ENCODE data around the gene NR2F1-AS1.

The NR2F1-AS1 gene

DNA sequence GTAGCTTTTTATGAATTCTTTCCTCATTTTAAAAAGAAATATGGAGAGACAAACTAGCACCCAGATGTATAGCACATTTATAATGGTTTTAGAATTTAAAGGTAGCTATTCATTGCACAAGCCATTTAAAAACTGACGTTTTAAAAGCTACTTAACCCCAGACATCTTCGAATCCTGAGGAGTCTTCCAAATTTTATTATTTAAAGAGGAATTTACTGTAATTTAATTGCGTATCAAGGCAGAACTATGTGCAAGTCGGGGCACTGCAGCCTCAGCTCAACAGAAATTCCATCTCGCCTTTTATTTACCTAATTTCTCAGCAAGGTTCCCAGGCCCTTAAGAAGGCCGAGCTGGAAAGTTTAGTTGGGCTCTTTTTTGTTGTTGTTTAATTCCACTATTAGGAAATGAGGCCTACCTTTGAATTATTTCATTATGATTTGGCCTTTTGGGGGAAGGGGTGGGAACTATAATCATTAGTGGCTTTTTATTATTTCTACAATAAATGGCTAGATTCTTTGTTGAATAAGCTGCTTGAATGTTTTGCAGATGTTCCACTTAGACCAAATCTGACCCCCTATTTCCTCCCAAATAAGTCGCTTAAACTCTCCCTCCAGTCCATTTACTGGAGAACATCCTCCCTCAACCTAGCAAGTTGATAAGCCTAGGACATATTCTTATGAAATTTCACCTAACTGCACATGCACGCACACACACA lies 22.2 kb upstream of the NR2F1-AS1 start:
- no peak for DNase-seq (ENCODE audit: low read depth)

- no peak for DNase-seq (ENCODE audit: low read depth)
Observed at GRCh38 chr5:93602241-93603077, 21.4 kb upstream of the NR2F1-AS1 start.

DNA sequence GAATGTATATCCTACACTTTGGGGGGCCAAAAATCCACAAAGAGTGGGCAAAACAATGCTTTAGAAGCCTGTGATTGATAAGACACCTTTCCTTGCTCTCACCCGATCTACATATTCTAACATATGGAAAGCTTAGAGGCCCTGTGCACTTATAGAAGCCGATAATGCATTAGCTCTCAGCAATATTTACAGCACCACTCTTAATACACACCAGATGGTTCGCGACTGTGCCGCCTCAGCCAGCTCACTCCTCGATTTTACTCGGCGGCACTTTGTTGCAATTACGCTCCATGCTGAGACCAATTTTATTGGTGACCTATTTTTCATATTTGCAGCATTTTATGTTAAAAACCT lies 20.8 kb upstream of the NR2F1-AS1 start:
- no peak for DNase-seq (ENCODE audit: low read depth)

DNA sequence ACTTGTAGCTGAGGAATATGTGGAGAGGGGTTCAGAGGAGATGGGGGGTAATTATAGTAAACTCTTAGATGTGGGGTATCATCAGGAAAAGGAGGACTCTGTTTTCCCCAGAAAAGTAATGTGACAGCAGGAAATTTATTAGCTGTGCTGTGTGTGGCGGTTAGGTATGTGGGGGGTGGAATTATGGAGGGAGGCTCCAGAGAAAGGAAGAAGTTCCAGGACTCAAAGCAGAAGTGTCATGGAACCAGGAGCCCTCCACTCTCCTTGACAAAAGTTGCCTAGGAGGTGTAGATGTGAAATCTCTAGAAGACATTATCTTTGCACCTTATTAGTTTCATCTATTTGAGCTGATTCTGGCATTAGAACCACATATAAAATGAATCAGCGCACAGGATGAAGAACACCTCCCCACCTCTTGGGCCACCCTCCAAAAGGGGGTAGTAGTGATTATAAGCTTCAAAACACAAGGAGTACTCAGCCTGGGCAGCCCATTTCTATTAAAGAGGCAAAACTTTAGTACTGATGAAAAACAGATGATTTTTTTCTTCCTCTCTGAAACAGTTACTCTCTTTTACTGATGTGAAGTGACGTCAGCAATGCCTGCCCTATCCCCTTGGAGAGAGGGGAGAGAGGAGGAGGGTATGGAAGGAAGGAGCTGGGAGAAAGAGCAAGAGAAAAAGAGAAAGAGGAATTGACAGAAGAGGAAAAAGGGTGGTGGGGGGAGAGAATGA lies 20.2 kb upstream of the NR2F1-AS1 start:
- no peak for DNase-seq (ENCODE audit: low read depth)

DNA sequence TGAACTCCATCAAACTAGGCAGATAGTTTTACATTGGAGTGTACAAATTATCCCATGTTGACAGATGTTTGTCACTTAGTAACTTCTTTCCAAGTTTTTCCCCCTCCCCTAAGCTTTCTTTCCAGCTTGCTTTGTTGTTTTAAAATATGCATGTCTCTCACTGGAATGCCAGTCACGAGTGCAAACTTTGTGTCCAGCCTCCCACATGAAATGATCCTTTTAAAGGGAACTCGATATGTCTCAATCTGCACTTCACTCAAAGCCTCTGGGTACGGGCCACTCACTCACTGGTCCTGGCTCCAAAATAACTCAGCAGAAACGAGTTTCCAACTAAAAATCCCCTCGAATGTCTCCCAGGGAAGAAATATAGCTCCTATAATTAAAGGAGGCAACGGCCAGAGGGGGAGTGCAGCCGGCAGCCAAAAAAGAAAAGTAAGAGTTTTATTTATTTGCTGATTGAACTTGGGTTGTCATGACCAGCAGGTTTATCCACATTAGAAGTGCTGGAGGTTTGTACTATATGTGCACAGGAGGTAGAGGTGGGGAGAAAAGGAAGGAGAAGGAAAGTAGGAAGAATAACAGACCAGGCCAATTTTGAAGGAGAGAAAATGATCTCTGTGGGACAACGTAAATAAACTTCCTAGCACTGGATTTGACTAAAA lies 19.5 kb upstream of the NR2F1-AS1 start:
- no peak for DNase-seq (ENCODE audit: low read depth)

DNA sequence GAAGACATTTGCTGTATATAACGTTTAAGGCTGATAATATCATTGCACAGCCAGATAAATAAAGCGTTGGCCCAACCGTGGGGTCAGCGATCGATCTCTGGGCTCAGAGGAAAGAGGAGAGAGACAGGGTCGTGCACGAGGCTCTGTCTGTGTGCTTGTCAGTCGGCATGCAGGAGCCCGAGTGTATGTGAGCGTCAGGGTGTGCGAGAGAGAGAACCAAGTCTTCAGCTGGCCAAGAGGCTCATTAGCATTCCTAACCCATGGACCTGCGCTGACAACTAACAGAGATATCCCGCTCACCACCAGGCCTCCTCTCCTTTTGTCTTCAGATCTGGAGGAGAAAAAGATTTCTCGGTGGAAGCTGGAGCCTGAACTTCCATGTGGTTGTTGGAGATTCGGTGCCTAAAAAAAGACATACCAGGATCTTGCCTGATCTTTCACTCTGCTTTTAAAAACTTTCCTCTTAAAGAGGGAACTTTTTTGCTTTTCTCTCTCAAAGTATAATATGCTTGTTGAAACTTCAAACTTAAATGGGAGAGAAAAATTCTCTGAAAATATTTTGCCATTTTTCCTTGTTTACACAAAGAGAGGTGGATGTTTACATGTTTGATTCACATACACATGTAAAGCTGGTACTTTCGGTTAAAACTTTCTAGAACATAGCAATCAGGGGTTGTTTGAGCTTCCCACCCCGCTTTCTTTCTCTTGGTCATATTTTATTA lies 18.5 kb upstream of the NR2F1-AS1 start:
- no peak for DNase-seq (ENCODE audit: low read depth)

GRCh38 chr5:93599001-93599379 lies 18.0 kb upstream of the NR2F1-AS1 start:
- DNase-seq (ENCODE audit: low read depth) = no peak

DNA sequence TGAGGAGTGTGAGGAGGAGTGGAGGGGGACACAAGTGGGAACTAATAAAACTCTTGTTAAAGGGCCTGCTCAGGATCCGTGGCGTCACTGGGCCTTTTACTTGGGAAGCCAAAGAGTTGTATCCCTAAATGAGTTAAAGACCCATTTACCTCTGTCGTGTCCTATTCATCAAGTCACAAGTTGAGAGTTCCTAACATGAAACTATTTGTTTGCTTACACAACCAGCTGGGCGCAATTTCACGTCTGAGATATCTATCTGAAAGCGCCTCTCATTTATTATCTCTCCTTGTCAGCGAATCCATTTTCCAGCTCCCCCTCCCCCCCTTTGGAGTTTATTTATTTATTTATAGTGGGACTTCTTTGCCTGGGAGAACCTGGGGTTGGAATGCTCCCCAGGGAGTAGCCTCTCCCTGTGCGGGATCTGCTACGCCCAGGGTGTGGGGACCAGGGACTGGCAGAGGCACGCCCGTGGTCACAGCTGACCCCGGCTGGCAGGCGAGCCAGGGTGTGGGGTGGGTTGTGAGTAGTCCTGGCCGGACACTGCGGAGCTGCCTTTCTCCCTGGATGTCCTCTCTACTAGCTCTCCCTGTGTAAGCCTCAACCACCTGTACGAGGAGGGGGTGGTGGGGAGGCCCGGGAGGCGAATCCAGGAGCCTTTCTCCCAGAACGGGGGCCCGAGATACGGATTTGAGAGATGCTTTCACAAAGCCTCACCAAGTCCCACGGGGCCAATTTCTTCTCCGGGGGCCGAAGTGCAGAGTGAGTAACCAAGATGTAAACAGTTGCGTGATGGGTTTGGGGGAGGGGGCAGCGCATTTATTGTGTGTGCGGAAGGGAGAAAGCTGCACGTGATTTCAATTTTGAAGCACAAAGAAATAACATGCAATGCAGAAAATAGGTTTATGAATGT lies 17.3 kb upstream of the NR2F1-AS1 start:
- DNase-seq (ENCODE audit: low read depth) = no peak

- DNase-seq (ENCODE audit: low read depth) = no peak
Observed at GRCh38 chr5:93596676-93597490, 15.9 kb upstream of the NR2F1-AS1 start.

DNA sequence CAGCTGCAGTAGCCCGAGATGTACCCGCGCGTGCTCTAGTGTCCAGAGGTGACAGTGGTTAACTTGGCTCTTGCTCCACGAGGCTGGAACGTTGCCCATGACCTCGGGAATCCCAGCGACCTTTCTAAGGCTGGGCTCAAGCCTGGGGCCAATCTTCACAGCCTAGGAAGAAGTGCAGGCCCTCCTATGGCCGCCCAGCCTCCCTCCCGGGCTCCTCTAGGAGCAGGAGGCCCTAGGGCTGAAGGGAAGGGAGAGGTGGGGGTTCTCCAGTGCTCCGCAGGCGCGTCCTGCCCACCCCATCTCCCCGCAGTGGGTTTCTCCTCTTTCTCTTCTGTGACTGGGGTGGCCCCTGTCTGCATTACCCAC lies 15.3 kb upstream of the NR2F1-AS1 start:
- no peak for DNase-seq (ENCODE audit: low read depth)

DNA sequence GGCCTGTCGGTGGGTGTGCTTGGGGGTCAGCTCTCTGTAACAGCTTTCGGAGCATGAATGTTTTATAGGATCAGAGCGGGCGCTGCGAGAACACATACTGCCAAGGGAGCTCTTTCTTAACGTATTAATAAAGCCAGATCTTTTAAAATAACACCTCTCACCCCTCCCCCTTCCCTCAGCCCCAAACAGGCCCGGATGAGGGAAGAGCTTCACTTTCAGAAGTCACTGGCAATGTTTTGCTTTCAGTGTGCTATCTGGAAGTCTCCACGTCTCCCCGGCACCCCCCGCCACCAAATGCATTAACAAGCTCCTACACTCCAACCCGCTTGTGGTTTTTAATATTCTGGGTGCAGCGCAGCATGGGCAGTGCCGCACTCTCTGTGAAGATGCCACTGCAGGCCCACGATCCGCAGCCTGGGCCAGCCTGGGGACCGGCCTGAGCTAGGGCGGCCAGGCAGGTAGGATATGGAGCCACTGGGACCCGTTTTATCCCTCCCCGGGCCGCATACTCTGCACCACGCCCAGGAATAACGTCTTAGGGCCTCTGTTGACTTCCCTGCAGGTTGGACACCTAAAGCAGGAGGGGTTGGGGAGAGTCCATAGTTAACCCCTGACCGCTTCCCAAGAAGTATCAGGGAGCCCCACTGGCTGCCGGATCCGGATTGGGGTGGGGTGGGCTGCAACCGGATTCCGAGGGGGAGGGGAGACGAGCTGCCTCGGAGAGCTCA lies 14.6 kb upstream of the NR2F1-AS1 start:
- no peak for DNase-seq (ENCODE audit: low read depth)

DNA sequence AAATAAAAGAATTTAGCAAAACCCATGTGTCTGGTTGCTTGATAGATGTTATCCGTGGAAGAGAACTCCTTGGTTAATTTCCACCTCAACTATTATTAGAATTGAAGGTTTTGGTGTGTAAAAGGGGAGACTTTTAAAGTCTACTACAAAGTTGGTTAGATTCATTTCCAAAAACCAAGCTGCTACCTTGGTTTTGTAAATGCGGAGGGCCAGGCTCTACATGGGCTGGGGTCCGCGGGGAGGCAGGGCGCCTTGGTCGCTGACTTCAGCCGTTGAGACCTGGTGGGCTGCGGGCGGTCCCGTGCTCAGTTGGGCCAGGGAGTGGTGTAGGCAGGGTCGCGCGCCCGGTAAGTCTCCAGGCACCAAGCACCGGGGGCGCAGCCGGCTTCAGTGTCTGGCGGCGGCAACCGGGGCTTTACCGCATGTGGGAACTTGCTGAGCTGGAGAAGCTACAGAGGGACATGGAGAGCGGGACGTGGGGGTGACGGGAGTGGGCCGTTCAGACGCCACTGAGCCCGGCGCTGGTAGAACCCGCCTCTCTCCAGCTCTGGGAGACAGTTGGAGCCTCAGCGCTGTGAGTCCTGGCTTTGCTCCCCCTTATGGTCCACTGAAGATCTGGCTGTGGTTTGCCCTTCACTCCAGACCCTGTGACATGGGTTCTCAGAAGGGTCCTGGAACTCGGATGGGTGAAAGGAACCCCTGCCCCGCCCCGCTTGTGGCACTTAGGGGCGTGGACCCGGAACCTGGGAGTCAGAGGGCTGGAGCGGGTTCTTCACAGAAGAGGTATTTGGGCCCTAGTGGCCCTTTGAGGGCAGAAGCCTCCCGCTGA lies 13.8 kb upstream of the NR2F1-AS1 start:
- no peak for DNase-seq (ENCODE audit: low read depth)

DNA sequence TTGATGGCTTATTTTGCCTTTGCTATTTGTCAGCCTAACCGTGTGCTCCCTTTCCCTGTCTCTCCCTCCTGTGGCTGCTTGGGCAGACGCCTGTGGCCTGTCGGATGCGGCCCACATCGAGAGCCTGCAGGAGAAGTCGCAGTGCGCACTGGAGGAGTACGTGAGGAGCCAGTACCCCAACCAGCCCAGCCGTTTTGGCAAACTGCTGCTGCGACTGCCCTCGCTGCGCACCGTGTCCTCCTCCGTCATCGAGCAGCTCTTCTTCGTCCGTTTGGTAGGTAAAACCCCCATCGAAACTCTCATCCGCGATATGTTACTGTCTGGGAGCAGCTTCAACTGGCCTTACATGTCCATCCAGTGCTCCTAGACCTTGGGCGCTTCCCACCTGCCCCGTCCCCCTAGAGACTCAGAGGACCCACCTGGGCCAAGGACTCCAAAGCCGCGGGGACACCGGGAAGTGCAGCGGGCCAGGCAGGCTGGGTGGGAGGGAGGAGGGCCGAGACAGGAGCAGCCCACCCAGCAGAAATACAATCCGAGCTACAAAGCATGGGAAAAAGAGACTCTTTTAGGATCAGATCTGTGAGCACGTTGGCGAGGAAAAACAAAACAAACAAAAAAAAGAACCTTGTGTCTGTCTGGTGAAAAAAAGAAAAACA lies 12.6 kb upstream of the NR2F1-AS1 start:
- no peak for DNase-seq (ENCODE audit: low read depth)

- DNase-seq (ENCODE audit: low read depth) = no peak
Observed at GRCh38 chr5:93592883-93593282, 11.9 kb upstream of the NR2F1-AS1 start.

GRCh38 chr5:93591323-93591945 lies 10.4 kb upstream of the NR2F1-AS1 start:
- no peak for DNase-seq (ENCODE audit: low read depth)

DNA sequence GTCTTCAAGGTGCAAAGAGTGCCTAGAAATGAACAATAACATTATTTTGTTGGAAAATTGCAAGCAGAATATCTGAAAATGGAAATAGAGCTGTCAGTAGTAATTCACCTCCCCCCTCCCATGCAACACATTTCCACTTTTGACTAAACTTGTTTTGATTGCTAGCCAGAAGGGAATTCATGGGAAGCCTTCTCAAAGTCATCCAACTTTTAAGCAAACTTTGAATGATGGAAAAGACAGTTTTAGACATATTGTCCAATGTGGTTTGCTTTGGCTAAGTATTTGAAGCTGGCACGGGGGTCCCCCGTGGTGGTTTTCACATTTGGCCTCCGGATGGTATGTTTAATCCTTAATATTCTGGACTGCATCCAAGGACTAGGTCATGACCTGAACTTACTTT lies 9.5 kb upstream of the NR2F1-AS1 start:
- DNase-seq (ENCODE audit: low read depth) = no peak

- DNase-seq (ENCODE audit: low read depth) = no peak
Observed at GRCh38 chr5:93589829-93590215, 8.8 kb upstream of the NR2F1-AS1 start.

All from stimulated activated CD8-positive, alpha-beta memory T cell treated with anti-CD3 and anti-CD28 coated beads, Interleukin-7, amount 100 ng/mL, for 24 hours (primary cell).